Stimulated activated memory B cell treated with anti-CD40 and anti-IgM and Interleukin-4, amounts not matched to agents 10 μg/mL and 1 μg/mL and 100 μg/mL, for 72 hours (primary cell): ENCODE data around the gene FOXB1.
A peak's percentile ranks its signal among the peaks of the same experiment; 100 is the strongest.

ENCODE experiments used
- ATAC-seq: fragments of 150-1000 bp; cut with Tn5 transposase; 2 replicates; pipeline ENCODE4 v1.10.0; 2021
- H3K27ac Mint-ChIP-seq: one replicate; pipeline ENCODE4 v1.8.0; 2022; ENCODE audit warnings: mild to moderate bottlenecking, mixed read lengths
- H3K27me3 Mint-ChIP-seq: one replicate; pipeline ENCODE4 v1.8.0; 2022; ENCODE audit warnings: mixed read lengths
- H3K36me3 Mint-ChIP-seq: one replicate; pipeline ENCODE4 v1.8.0; 2022; ENCODE audit warnings: mixed read lengths
- H3K4me1 Mint-ChIP-seq: one replicate; pipeline ENCODE4 v1.8.0; 2022; ENCODE audit warnings: mixed read lengths
- H3K4me3 Mint-ChIP-seq: one replicate; pipeline ENCODE4 v1.8.0; 2022; ENCODE audit warnings: mild to moderate bottlenecking, moderate library complexity, mixed read lengths
- H3K9me3 Mint-ChIP-seq: one replicate; pipeline ENCODE4 v1.8.0; 2022; ENCODE audit warnings: mixed read lengths

FOXB1 gene

GRCh38 chr15:59995568-59996297 is 8.4 kb upstream of the FOXB1 start:
- Mint-ChIP-seq H3K27me3 (peaks cover 100% of the 10 kb centered on the region), H3K9me3 (peaks cover 4% of the 10 kb centered on the region), H3K4me3 (no peak overlapping the region), H3K36me3 (no peaks in the 10 kb centered on the region), H3K4me1 (peaks cover 12% of the 10 kb centered on the region), H3K27ac (no peak overlapping the region)
- ATAC-seq: no peak

GRCh38 chr15:59996298-59997041 is 7.6 kb upstream of the FOXB1 start:
- peaks cover 12% of the 10 kb centered on the region for H3K4me1 Mint-ChIP-seq
- peaks cover 100% of the 10 kb centered on the region for H3K27me3 Mint-ChIP-seq
- ATAC-seq: no peak

GRCh38 chr15:59997070-59997701 is 6.9 kb upstream of the FOXB1 start:
- H3K9me3 Mint-ChIP-seq: peaks cover 5% of the 10 kb centered on the region
- no peaks in the 10 kb centered on the region for H3K36me3 Mint-ChIP-seq
- peaks cover 100% of the 10 kb centered on the region for H3K27me3 Mint-ChIP-seq
- peak; percentile 31 for ATAC-seq
- no peak overlapping the region for H3K27ac Mint-ChIP-seq
- peaks cover 12% of the 10 kb centered on the region for H3K4me1 Mint-ChIP-seq
- peak overlapping the region; percentile 25 for H3K4me3 Mint-ChIP-seq

More at GRCh38 chr15:59996298-59997041, 7.6 kb upstream of the FOXB1 start:
- Mint-ChIP-seq H3K9me3 (peaks cover 4% of the 10 kb centered on the region), H3K4me3 (peak overlapping the region; percentile 25), H3K27ac (no peak overlapping the region), H3K36me3 (no peaks in the 10 kb centered on the region)

GRCh38 chr15:59998305-59998949 is 5.7 kb upstream of the FOXB1 start:
- no peaks in the 10 kb centered on the region for H3K36me3 Mint-ChIP-seq
- H3K4me1 Mint-ChIP-seq: peaks cover 12% of the 10 kb centered on the region
- no peak overlapping the region for H3K27ac Mint-ChIP-seq
- ATAC-seq: no peak
- H3K9me3 Mint-ChIP-seq: peaks cover 9% of the 10 kb centered on the region
- H3K27me3 Mint-ChIP-seq: peaks cover 96% of the 10 kb centered on the region
- H3K4me3 Mint-ChIP-seq: no peak overlapping the region

GRCh38 chr15:59998950-59999611 is 5.0 kb upstream of the FOXB1 start:
- no peaks in the 10 kb centered on the region for H3K36me3 Mint-ChIP-seq
- no peak overlapping the region for H3K27ac Mint-ChIP-seq
- peaks cover 90% of the 10 kb centered on the region for H3K27me3 Mint-ChIP-seq
- H3K4me3 Mint-ChIP-seq: no peak overlapping the region
- peaks cover 9% of the 10 kb centered on the region for H3K9me3 Mint-ChIP-seq
- peaks cover 12% of the 10 kb centered on the region for H3K4me1 Mint-ChIP-seq
- no peak for ATAC-seq

- ATAC-seq: no peak
- H3K9me3 Mint-ChIP-seq: peaks cover 9% of the 10 kb centered on the region
- H3K4me3 Mint-ChIP-seq: no peak overlapping the region
- no peaks in the 10 kb centered on the region for H3K36me3 Mint-ChIP-seq
- no peak overlapping the region for H3K27ac Mint-ChIP-seq
- H3K4me1 Mint-ChIP-seq: peaks cover 13% of the 10 kb centered on the region
- peaks cover 88% of the 10 kb centered on the region for H3K27me3 Mint-ChIP-seq
Observed at GRCh38 chr15:59999612-60000112, 4.4 kb upstream of the FOXB1 start.

GRCh38 chr15:60000113-60000823 is 3.8 kb upstream of the FOXB1 start:
- ATAC-seq: no peak
- Mint-ChIP-seq H3K4me1 (peaks cover 19% of the 10 kb centered on the region), H3K4me3 (no peak overlapping the region), H3K27ac (no peak overlapping the region), H3K9me3 (peaks cover 9% of the 10 kb centered on the region), H3K36me3 (no peaks in the 10 kb centered on the region), H3K27me3 (peaks cover 88% of the 10 kb centered on the region)

GRCh38 chr15:60000824-60001609 is 3.1 kb upstream of the FOXB1 start:
- peaks cover 88% of the 10 kb centered on the region for H3K27me3 Mint-ChIP-seq
- H3K36me3 Mint-ChIP-seq: peaks cover 4% of the 10 kb centered on the region
- peaks cover 27% of the 10 kb centered on the region for H3K4me1 Mint-ChIP-seq
- no peak for ATAC-seq
- peaks cover 9% of the 10 kb centered on the region for H3K9me3 Mint-ChIP-seq
- no peak overlapping the region for H3K27ac Mint-ChIP-seq
- no peak overlapping the region for H3K4me3 Mint-ChIP-seq

- Mint-ChIP-seq H3K4me1 (peaks cover 30% of the 10 kb centered on the region), H3K36me3 (peaks cover 9% of the 10 kb centered on the region), H3K9me3 (peaks cover 9% of the 10 kb centered on the region), H3K27ac (no peak overlapping the region), H3K27me3 (peaks cover 88% of the 10 kb centered on the region), H3K4me3 (peak overlapping the region; percentile 6)
- no peak for ATAC-seq
Observed at GRCh38 chr15:60001610-60002527, 2.2 kb upstream of the FOXB1 start.

- H3K27me3 Mint-ChIP-seq: peaks cover 88% of the 10 kb centered on the region
- H3K36me3 Mint-ChIP-seq: peaks cover 9% of the 10 kb centered on the region
- peaks cover 9% of the 10 kb centered on the region for H3K9me3 Mint-ChIP-seq
- ATAC-seq: no peak
- H3K4me1 Mint-ChIP-seq: peaks cover 24% of the 10 kb centered on the region
- peak overlapping the region; percentile 6 for H3K4me3 Mint-ChIP-seq
- no peak overlapping the region for H3K27ac Mint-ChIP-seq
Observed at GRCh38 chr15:60002528-60003218, 1.4 kb upstream of the FOXB1 start.

GRCh38 chr15:60003243-60004008 is 685 bp upstream of the FOXB1 start:
- Mint-ChIP-seq H3K36me3 (peaks cover 9% of the 10 kb centered on the region), H3K9me3 (peaks cover 9% of the 10 kb centered on the region), H3K4me1 (peaks cover 24% of the 10 kb centered on the region), H3K4me3 (no peak overlapping the region), H3K27me3 (peaks cover 88% of the 10 kb centered on the region), H3K27ac (no peak overlapping the region)
- ATAC-seq: no peak
